Activated T-helper 2 cell treated with anti-CD3 and anti-CD28 coated beads, Interferon-gamma antibody, Interleukin-2, Interleukin-4, amounts not matched to agents 10 μg/mL and 5 μg/mL and 100 μg/mL, durations not matched to agents 14 hours and 24 hours and 36 hours (primary cell): ENCODE measurements around the gene COL4A3. TPM values are rescaled to one million over a fixed set of nuclear protein-coding genes. Genes with fewer than 3 reads are reported as not detected.
A peak's percentile ranks its signal among the peaks of the same experiment; 100 is the strongest.

Experiments
- DNase-seq: peaks from one replicate; pipeline ENCODE4 v3.0.0; 2021; ENCODE audit warnings: low spot score
- H3K27ac Mint-ChIP-seq: one replicate; pipeline ENCODE4 v1.8.0; 2021; ENCODE audit warnings: mixed read lengths
- H3K27me3 Mint-ChIP-seq: one replicate; pipeline ENCODE4 v1.8.0; 2021; ENCODE audit warnings: low read depth, mixed read lengths
- H3K36me3 Mint-ChIP-seq: one replicate; pipeline ENCODE4 v1.8.0; 2021; ENCODE audit warnings: low read depth, mixed read lengths
- H3K4me1 Mint-ChIP-seq: one replicate; pipeline ENCODE4 v1.8.0; 2021; ENCODE audit warnings: low read depth, mixed read lengths
- H3K4me3 Mint-ChIP-seq: one replicate; pipeline ENCODE4 v1.8.0; 2021; ENCODE audit warnings: low read depth, mild to moderate bottlenecking, moderate library complexity, mixed read lengths
- H3K9me3 Mint-ChIP-seq: one replicate; pipeline ENCODE4 v1.8.0; 2021; ENCODE audit warnings: mixed read lengths
- intact Hi-C: fragments of 100-400 bp; cut with micrococcal nuclease; formaldehyde crosslinking; loops from one replicate; pipeline ENCODE4 v1.15.1; 2023
- total RNA-seq: library from RNA; stranded (reverse); gene quantifications from 2 replicates; pipeline ENCODE4 v1.2.3, GENCODE V29; 2022

The COL4A3 gene
- total RNA-seq, 1 donor from 2014 or later, result not detected

DNA sequence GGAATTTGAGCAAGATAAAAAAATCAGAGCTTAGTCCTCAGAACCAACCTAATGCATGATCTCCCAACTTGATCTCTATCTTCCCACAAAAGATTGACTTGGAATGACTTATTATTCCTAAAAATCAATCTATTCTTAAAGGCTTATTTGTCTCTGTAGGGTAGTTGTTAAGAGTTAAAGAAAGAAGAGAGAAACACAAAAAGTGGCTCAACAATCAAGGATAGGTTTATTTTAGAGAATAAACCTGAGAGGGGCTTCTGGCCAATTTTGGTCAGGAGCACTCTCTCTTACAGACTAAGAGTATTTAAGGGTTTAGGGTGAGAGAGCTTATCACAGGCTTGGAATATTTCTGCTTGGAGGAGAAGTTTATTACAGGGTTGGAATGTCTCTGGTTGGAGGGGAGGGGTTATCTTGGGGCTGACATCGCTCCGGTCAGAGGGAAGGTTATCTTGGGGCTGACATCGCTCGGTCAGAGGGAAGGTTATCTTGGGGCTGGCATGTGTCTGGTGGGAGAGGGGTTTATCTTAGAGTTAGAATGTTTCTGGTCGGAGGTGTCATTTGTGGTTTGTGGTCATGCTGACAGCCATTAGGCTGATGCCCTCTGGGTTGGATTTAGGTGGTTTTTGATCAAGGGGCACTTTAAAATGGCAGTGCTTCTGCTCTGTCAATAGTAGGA lies 158.2 kb downstream of the COL4A3 start:
- H3K27me3 Mint-ChIP-seq, result peaks cover 6% of the 10 kb centered on the region
- peaks cover 23% of the 10 kb centered on the region for H3K4me1 Mint-ChIP-seq
- intact Hi-C loops, result no loop called here
- H3K27ac Mint-ChIP-seq, result no peak overlapping the region
- H3K4me3 Mint-ChIP-seq, result no peak overlapping the region
- H3K36me3 Mint-ChIP-seq, result no peaks in the 10 kb centered on the region
- H3K9me3 Mint-ChIP-seq, result peaks cover 7% of the 10 kb centered on the region
- DNase-seq, result no peak

DNA sequence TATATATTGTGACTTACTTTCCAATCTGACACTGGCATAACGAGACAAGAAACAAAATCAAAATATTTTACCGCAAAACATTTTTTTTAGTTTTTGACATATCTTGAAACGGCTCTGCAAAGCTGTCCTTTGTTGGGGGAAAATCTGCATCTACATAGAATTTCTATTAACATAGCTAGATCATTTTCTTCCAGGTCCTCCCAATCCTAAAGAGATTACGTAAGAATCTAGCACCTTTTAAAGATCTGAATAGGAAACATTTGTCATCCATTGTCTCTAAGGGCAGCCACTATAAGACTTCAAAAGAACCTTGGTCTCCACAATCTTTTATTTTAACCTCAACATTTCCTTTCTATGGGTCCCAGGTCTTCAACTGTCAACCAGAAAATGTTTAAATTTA lies 159.4 kb downstream of the COL4A3 start:
- Mint-ChIP-seq H3K9me3 (peaks cover 7% of the 10 kb centered on the region), H3K36me3 (peaks cover 7% of the 10 kb centered on the region), H3K27me3 (peaks cover 5% of the 10 kb centered on the region), H3K4me3 (no peak overlapping the region), H3K4me1 (peaks cover 31% of the 10 kb centered on the region), H3K27ac (no peak overlapping the region)
- intact Hi-C loops, result loop anchor here (2.0 kb wide), 3 partner anchors 51 to 137 kb away; no protein-coding TSS in a partner anchor
- DNase-seq, result no peak

DNA sequence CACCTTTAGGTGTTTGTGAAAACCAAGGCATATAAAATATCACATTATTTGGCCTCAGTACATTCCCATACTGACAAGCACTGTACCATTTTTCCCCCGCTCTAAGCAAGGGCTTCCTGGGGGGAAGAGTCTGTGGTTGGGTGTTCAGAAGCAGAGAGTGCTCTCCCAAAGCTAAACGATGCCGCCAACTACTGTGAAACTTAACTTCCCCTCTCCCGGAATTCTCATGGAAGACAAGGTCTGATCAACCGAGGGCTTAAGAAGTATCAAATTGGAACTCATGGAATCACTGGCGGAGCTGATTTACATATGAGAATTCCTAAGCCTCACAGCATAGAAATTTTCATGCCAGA lies 160.2 kb downstream of the COL4A3 start:
- intact Hi-C loops, result loop anchor here (2.0 kb wide), 3 partner anchors 50 to 136 kb away; no protein-coding TSS in a partner anchor
- DNase-seq, result no peak
- Mint-ChIP-seq H3K4me1 (peaks cover 31% of the 10 kb centered on the region), H3K27me3 (peaks cover 5% of the 10 kb centered on the region), H3K4me3 (peak overlapping the region; percentile 90), H3K9me3 (peaks cover 7% of the 10 kb centered on the region), H3K36me3 (peaks cover 7% of the 10 kb centered on the region), H3K27ac (peak overlapping the region; percentile 77)

DNA sequence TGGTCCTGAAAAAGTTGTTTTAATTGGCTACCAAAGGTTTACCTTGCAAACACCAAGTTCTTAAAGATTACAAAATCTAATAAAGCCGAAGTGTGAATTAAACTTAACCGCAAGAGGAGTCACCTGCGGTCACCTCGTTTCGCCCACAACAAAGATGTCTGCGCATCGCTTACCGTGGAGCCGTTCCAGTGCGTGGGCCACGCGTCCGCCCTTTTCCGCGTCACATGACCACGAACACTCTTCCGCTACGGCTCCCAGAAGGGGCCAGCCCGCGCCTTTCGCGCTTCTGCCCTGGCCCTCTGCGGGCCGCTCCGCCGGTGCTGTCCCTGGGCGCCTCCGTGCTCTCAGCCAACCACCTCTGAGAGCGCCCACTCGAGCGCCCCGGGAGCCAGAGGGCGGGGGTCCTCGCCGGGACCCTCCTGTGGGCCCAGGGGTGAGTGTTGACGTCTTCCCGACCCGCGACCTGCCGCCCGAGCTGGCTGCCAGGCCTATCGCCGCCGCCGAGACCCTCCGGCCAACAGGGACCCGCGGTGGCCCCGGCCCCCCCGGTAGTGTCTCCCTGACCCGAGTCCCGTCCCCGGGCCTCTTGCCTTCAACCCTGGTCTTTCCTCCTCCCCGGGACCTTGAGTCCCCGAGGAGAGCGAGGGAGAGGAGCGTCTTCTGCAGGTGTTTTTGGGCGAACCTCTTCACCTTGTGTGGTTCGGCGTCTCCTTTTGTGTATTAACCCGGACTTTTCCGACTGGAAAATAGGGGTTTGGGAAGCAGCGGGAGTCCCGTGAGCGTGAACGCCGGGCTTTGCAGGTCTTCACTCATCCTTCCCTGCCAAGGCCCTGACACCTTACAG lies 160.8 kb downstream of the COL4A3 start, which contains the start of gene MFF:
TSS of gene MFF (plus strand) at position 257 of the 844 bp plus-strand sequence. CDS start 5,415 bp downstream, outside the sequence.
- peaks cover 31% of the 10 kb centered on the region for H3K4me1 Mint-ChIP-seq
- peak; percentile 89 for DNase-seq
- peak within 1 kb of the TSS; percentile 90 for H3K27ac Mint-ChIP-seq
- H3K9me3 Mint-ChIP-seq, result peaks cover 7% of the 10 kb centered on the region
- H3K4me3 Mint-ChIP-seq, result peak within 1 kb of the TSS; percentile 90
- peaks cover 5% of the 10 kb centered on the region for H3K27me3 Mint-ChIP-seq
- intact Hi-C loops, result loop anchor here (1.0 to 2.0 kb wide), 5 partner anchors 10 to 458 kb away; no protein-coding TSS in a partner anchor
- H3K36me3 Mint-ChIP-seq, result peaks cover 7% of the 10 kb centered on the region

DNA sequence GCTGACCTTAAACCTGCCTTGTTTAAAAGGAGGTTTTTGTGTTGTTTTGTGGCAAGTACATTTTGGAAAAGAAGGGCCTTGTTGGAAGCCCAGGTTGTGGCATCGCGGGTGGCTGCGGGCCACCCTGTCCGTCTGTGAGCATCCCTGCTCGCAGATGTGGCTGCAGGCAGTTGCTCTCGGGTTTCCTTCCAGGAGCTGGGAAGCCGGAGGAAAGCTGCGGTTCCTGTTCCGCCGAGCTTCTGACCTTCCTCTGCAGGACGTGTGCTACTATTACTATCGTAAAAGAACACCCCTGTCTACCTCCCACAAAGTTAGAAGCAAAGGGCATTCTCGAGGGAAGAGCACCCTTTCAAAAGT lies 161.4 kb downstream of the COL4A3 start:
- peaks cover 7% of the 10 kb centered on the region for H3K9me3 Mint-ChIP-seq
- H3K4me3 Mint-ChIP-seq, result peak overlapping the region; percentile 90
- DNase-seq, result no peak
- intact Hi-C loops, result loop anchor here (1.0 to 2.0 kb wide), 5 partner anchors 9 to 457 kb away; no protein-coding TSS in a partner anchor
- H3K27ac Mint-ChIP-seq, result peak overlapping the region; percentile 90
- peaks cover 31% of the 10 kb centered on the region for H3K4me1 Mint-ChIP-seq
- H3K36me3 Mint-ChIP-seq, result peaks cover 11% of the 10 kb centered on the region
- peaks cover 5% of the 10 kb centered on the region for H3K27me3 Mint-ChIP-seq

DNA sequence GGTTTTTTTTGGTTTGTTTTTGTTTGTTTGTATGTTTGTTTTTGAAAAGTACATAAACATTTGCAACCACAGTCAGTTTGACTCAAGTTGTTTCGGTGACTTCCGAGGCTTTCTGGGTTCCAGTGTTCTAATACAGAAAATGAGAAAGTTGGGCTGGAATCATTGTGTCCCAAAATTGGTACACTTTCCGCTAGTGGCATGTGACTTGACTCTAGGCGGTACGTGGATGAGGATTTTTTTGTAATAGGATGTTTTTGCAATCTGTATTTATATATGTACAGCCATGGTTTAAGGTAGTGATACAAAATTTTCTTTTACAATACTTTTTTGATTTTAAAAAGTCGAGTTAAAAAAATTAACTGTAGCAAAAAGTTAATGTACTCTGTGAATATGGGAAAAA lies 162.4 kb downstream of the COL4A3 start:
- H3K9me3 Mint-ChIP-seq, result peaks cover 6% of the 10 kb centered on the region
- peak overlapping the region; percentile 90 for H3K4me3 Mint-ChIP-seq
- intact Hi-C loops, result no loop called here
- peaks cover 5% of the 10 kb centered on the region for H3K27me3 Mint-ChIP-seq
- H3K4me1 Mint-ChIP-seq, result peaks cover 31% of the 10 kb centered on the region
- H3K27ac Mint-ChIP-seq, result no peak overlapping the region
- no peak for DNase-seq
- H3K36me3 Mint-ChIP-seq, result peaks cover 19% of the 10 kb centered on the region

DNA sequence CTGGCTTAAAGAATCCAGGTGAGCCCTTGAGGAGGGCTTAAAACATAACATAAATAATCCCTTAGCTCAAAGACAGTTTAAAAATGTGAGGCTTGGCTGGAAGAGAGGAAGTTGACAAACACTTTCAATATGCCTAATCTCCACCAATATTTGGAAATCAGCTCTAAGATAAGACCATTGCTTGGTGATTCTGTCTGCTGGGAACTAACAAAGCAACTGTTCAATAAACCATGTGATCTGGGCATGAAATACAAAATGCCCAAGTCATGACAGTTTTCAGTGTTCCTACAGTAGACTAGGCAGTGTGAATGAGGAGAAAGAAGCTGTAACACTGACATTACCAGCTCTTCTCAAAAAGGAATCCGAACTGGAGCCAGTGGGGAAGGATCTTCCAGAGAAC lies 171.3 kb downstream of the COL4A3 start:
- Mint-ChIP-seq H3K27ac (peak overlapping the region; percentile 72), H3K9me3 (no peaks in the 10 kb centered on the region), H3K27me3 (no peaks in the 10 kb centered on the region), H3K4me1 (peaks cover 27% of the 10 kb centered on the region), H3K4me3 (no peak overlapping the region), H3K36me3 (peaks cover 70% of the 10 kb centered on the region)
- intact Hi-C loops, result loop anchor here (1.0 kb wide), 1 partner anchor 10 kb away; the partner anchor contains the start of gene MFF
- DNase-seq, result no peak

DNA sequence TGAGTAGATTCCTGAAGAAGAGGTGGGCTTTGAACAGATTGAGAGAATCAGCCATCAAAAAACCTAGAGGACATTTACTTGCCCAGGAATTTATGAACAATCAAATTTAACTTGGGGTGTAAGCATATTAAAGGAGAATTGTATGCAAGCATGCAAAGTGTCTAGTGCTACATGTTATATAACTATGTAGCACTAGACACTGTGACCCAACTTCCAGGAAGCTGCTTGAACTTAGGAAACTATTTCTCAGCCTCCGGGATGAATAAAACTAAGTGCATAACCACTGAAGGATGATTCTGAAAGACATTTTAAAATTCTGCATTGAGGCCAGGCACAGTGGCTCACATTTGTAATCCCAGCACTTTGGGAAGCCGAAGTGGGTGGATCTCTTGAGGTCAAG lies 173.0 kb downstream of the COL4A3 start:
- intact Hi-C loops, result no loop called here
- H3K36me3 Mint-ChIP-seq, result peaks cover 58% of the 10 kb centered on the region
- peaks cover 24% of the 10 kb centered on the region for H3K4me1 Mint-ChIP-seq
- H3K27me3 Mint-ChIP-seq, result no peaks in the 10 kb centered on the region
- no peaks in the 10 kb centered on the region for H3K9me3 Mint-ChIP-seq
- no peak for DNase-seq
- H3K27ac Mint-ChIP-seq, result no peak overlapping the region
- no peak overlapping the region for H3K4me3 Mint-ChIP-seq

DNA sequence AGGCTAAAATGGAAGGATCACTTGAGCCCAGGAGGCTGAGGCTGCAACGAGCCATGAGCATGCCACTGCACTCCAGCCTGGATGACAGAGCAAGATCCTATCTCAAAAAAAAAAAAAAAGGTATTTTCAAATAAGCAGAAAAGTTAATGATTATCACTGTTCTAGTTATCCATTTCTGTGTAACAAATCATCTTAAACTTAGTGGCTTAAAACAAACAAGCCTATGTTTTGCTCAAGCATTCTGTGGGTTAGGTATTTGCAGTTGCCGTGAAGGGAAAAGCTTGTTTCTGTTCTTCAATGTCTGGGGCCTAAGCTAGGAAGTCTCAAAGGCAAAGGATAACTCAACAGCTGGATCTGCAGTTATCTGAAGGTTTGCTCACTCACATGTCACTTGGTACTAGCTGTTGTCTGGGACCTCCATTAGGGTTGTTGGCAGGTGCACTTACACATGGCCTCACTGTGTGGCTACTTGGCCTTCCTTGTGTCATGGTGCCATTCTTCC lies 174.7 kb downstream of the COL4A3 start:
- Mint-ChIP-seq H3K27ac (no peak overlapping the region), H3K27me3 (no peaks in the 10 kb centered on the region), H3K36me3 (peaks cover 47% of the 10 kb centered on the region), H3K4me1 (peaks cover 22% of the 10 kb centered on the region), H3K4me3 (no peak overlapping the region), H3K9me3 (no peaks in the 10 kb centered on the region)
- intact Hi-C loops, result no loop called here
- DNase-seq, result no peak

DNA sequence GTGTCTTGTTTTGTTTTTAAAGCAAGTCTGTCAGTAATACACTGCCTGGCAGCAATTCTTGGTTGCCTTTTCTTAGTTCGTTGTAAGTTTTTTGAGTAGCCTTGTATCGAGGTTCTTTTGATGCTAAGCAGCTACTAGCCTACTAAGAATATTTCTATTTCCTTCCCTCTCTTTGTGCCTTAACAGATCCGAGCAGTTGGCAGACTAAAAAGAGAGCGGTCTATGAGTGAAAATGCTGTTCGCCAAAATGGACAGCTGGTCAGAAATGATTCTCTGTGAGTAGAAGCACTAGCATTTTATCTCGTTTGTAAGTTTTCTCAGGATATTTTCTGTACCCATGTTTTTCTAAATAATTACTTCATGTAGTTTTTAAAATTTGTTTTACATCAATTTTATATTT lies 175.7 kb downstream of the COL4A3 start:
- DNase-seq, result no peak
- intact Hi-C loops, result no loop called here
- Mint-ChIP-seq H3K4me1 (peaks cover 14% of the 10 kb centered on the region), H3K27me3 (no peaks in the 10 kb centered on the region), H3K4me3 (no peak overlapping the region), H3K9me3 (no peaks in the 10 kb centered on the region), H3K36me3 (peaks cover 41% of the 10 kb centered on the region), H3K27ac (no peak overlapping the region)

DNA sequence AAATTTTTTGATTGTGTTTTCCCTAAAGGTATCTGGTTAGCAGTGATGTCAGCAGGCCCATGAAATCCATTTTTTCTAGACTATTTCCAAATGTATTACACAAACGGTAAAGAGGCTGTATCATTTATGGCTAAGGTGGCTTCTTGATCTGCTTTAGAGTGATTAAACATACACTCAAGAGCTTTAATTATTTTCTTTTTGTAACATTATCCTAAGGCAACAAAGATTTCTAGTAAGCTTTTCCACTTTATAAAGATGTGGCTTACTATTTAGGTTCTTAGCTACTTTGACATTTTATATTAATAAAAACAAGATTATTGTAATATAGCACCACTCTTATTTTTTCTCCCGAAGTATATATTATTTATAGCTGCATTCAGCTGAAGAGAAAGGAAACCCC lies 177.1 kb downstream of the COL4A3 start:
- H3K4me1 Mint-ChIP-seq, result no peaks in the 10 kb centered on the region
- H3K9me3 Mint-ChIP-seq, result no peaks in the 10 kb centered on the region
- H3K27ac Mint-ChIP-seq, result no peak overlapping the region
- intact Hi-C loops, result no loop called here
- no peaks in the 10 kb centered on the region for H3K27me3 Mint-ChIP-seq
- H3K36me3 Mint-ChIP-seq, result peaks cover 34% of the 10 kb centered on the region
- no peak overlapping the region for H3K4me3 Mint-ChIP-seq
- DNase-seq, result no peak

DNA sequence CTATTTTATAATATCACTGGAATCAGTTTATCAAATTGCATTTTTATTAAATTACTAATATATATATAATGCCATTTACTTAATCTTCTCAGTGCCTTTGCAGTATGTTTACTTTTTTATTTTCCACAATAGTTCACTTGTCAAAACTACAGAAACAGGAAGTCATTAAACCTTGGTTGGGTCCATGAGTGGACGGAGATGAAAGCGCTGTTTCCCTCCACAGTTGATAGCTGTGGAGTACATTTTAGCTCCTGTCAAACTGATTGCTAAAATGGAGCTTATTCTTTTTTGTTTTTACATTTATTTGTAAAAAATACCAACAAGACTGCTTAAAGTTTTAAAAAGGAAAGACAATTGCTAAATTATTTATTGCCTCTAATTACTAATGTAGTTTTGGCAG lies 179.8 kb downstream of the COL4A3 start:
- H3K4me1 Mint-ChIP-seq, result no peaks in the 10 kb centered on the region
- H3K9me3 Mint-ChIP-seq, result no peaks in the 10 kb centered on the region
- no peak overlapping the region for H3K27ac Mint-ChIP-seq
- no peak overlapping the region for H3K4me3 Mint-ChIP-seq
- H3K27me3 Mint-ChIP-seq, result no peaks in the 10 kb centered on the region
- no peak for DNase-seq
- intact Hi-C loops, result no loop called here
- H3K36me3 Mint-ChIP-seq, result peaks cover 36% of the 10 kb centered on the region

DNA sequence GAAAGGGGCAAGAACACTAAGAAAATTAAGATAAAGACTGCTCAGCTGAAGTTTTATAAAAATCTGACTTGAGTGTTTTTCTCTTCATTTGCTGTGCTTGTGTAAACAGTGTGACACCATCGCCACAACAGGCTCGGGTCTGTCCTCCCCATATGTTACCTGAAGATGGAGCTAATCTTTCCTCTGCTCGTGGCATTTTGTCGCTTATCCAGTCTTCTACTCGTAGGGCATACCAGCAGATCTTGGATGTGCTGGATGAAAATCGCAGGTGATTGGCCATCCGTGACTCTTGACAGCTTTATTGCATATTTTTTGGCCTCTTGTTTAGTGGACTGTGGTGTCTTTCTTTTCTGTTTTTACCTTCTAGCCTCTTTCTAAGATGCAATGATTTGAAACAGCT lies 182.7 kb downstream of the COL4A3 start:
- Mint-ChIP-seq H3K4me3 (no peak overlapping the region), H3K27ac (no peak overlapping the region), H3K4me1 (peaks cover 5% of the 10 kb centered on the region), H3K9me3 (no peaks in the 10 kb centered on the region), H3K36me3 (peaks cover 36% of the 10 kb centered on the region), H3K27me3 (no peaks in the 10 kb centered on the region)
- no peak for DNase-seq
- intact Hi-C loops, result no loop called here
